ENCODE data around the gene KRTAP4-7.
"Not testable (repeated sequence)": the region's sequence is repeated elsewhere in the genome, so short reads cannot be mapped to it uniquely, and the experiment has no call there.

The KRTAP4-7 gene

GRCh38 chr17:41084100-41084856 lies at the start of gene KRTAP4-7:
KRTAP4-7 (plus strand) TSS chr17:41084150; CDS start chr17:41084207, 57 bp downstream.
- DNase-seq = not testable (repeated sequence)

DNA sequence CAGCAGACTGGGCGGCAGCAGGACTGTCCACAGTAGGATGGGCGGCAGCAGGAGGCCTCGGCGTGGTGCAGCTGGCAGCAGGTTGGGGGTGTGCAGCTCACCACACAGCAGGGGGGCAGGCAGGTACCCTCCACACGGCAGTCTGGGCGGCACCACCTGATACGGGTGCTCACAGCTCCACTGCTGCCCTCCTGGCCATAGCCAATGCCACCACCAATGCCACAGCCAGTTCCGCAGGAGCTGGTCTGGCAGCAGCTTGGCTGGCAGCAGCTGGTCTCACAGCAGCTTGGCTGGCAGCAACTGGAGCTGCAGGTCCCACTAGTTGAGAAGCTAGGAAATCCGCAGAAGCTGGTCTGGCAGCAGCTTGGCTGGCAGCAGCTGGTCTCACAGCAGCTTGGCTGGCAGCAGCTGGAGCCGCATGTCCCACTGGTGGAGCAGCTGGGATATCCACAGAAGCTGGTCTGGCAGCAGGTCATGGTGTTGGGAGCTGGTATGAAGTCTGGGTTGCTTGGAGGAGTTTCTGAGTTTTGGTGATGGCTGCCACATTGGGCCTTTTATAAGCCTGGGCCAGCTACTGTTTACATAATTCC lies 49.5 kb upstream of the KRTAP4-7 start, which contains the start of gene KRTAP1-3:
TSS of gene KRTAP1-3 (minus strand) at position 529 of the 590 bp plus-strand sequence. CDS start at position 476, 53 bp downstream.
- DNase-seq = not testable (repeated sequence)

GRCh38 chr17:41037853-41038350 lies 46.0 kb upstream of the KRTAP4-7 start:
- DNase-seq = no peak

- DNase-seq = not testable (repeated sequence)
Measured at GRCh38 chr17:41040783-41041571, 43.0 kb upstream of the KRTAP4-7 start, which contains the start of gene KRTAP1-1. KRTAP1-1 (minus strand) TSS chr17:41041450; CDS start chr17:41041397, 53 bp downstream.

DNA sequence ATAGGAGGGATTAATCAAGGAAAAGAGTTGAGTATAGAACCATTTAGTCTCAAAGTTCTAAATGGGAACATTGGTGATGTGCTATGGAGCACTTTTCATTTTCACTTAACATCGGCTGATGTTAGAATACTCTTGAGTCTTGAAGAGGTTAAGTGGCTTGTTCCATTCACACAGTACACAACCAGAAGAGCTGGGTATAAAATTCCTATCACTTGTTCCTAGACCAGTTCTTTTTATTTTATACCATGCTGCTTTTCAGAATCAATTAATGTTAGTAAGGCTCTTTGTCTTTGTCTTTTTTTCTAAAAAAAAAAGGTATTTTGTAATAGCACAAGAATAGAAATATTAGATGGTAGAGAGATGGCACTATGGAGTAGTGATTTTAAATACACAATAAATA lies 41.0 kb upstream of the KRTAP4-7 start:
- no peak for DNase-seq

DNA sequence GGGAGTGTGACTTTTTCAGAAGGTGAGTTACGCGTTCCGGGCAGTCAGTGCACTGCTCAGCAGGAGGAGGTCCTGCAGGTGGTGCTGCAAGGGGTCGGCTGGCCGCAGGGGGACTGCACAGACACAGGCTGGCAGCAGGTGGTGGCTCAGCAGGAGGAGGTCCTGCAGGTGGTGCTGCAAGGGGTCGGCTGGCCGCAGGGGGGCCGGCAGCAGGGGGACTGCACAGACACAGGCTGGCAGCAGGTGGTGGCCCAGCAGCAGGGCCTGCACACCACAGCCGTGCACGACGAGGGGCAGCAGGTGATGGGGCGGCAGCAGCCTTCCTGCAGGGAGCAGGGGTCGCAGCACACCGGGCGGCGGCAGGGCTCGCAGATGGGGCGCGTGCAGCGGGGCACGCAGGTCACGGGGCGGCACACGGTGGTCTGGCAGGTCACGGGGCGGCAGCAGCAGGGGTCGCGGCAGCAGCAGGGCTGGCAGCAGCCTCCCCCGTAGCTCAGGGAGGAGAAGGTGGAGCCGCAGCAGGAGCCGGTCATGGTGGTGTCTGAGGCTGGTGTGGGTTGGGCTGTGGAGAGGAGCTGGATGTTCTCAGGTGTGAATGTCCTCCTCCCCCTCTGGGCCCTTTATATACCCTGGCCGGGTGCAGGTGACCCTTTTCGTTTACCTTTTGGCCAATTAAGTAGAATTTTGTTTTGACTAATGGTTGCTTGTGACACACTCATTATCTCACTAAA lies 37.0 kb upstream of the KRTAP4-7 start, which contains the start of gene KRTAP2-1:
TSS of gene KRTAP2-1 (minus strand) at position 582 of the 731 bp plus-strand sequence. CDS start at position 533, 49 bp downstream.
- not testable (repeated sequence) for DNase-seq

- peak; percentile 92 for DNase-seq
Measured at GRCh38 chr17:41048441-41048840, 35.5 kb upstream of the KRTAP4-7 start.

DNA sequence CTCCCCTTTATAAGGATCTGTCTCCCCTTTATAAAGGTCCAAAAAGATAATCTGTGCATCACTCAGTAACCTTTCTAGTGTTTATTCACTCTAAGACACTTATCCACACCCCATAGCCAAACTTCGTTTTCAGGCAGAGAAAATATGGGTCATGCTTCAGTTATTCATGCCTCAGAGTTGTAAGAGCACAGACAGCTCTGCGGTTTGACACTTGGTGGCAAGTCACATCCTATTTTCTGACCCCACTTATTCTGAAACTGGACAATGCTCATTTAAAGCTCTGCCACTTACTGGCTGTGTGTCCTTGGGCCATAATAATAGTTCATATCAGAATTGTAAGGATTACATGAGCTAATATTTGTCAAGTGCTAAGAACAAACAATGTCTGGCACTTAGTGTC lies 34.8 kb upstream of the KRTAP4-7 start:
- no peak for DNase-seq

DNA sequence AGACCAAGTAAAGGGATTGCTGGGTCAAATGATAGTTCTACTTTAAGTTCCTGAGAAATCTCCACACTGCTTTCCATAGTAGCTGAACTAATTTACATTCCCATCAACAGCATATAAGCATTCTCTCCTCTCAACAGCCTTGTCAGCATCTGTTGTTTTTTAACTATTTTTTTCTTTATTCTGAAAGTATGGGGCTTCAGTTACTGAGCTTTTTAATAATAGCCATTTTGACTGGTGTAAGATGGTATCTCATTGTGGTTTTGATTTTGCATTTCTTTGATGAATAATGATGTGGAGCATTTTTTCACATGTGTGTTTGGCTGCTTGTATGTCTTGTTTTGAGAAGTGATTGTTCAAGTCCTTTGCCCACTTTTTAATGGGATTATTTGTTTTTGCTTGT lies 31.4 kb upstream of the KRTAP4-7 start:
- no peak for DNase-seq

GRCh38 chr17:41054025-41054424 lies 29.9 kb upstream of the KRTAP4-7 start:
- DNase-seq = no peak

DNA sequence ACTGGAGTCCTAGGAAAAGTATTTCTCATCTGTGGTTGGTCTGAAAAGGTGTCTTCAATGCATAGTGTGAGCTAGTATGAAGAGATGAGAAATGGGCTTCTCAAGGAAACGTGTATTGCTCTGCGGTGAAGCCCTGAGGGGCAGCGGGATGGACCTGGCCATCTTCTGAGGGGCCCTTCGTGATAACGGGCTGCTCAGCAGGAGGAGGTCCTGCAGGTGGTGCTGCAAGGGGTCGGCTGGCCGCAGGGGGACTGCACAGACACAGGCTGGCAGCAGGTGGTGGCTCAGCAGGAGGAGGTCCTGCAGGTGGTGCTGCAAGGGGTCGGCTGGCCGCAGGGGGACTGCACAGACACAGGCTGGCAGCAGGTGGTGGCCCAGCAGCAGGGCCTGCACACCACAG lies 29.4 kb upstream of the KRTAP4-7 start:
- not testable (repeated sequence) for DNase-seq

GRCh38 chr17:41055130-41055529 lies 28.8 kb upstream of the KRTAP4-7 start, which contains the start of gene KRTAP2-2:
KRTAP2-2 (minus strand) TSS chr17:41055230; CDS start chr17:41055211, 19 bp downstream.
- not testable (repeated sequence) for DNase-seq

DNA sequence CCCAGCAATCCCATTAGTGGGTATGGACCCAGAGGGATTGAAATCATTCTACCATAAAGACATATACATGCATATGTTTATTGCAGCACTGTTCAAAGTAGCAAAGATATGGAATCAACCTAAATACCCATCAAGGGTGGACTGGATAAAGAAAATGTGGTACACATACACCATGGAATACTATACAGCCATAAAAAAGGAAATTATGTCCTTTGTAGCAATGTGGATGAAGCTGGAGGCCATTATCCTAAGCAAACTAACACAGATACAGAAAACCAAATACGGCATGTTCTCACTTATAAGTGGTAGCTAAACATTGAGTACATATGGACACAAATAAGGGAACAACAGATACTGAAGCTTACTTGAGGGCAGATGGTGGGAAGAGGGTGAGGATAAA lies 26.4 kb upstream of the KRTAP4-7 start:
- DNase-seq = no peak

GRCh38 chr17:41058741-41059140 lies 25.2 kb upstream of the KRTAP4-7 start:
- DNase-seq = no peak

DNA sequence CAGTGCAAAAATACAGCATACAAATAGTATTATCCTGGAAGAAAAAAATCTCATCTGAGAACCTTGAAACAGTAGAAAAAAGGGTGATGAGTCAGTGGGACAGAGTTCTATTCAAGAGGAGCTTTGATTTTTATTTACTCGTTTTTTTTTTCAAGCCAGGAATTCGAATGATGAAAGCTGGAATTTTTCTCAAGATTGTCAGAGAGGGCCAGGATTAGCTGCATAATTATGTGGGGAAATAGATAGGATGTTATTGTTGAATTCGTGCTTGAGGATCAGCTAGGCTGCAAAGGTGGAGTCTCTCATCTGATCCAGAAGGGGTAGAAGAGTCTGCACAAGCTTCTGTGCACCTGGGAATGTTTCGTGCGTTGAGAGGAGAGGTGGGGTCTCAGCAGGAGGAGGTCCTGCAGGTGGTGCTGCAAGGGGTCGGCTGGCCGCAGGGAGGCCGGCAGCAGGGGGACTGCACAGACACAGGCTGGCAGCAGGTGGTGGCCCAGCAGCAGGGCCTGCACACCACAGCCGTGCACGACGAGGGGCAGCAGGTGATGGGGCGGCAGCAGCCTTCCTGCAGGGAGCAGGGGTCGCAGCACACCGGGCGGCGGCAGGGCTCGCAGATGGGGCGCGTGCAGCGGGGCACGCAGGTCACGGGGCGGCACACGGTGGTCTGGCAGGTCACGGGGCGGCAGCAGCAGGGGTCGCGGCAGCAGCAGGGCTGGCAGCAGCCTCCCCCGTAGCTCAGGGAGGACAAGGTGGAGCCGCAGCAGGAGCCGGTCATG lies 24.5 kb upstream of the KRTAP4-7 start:
- peak; percentile 63 for DNase-seq

DNA sequence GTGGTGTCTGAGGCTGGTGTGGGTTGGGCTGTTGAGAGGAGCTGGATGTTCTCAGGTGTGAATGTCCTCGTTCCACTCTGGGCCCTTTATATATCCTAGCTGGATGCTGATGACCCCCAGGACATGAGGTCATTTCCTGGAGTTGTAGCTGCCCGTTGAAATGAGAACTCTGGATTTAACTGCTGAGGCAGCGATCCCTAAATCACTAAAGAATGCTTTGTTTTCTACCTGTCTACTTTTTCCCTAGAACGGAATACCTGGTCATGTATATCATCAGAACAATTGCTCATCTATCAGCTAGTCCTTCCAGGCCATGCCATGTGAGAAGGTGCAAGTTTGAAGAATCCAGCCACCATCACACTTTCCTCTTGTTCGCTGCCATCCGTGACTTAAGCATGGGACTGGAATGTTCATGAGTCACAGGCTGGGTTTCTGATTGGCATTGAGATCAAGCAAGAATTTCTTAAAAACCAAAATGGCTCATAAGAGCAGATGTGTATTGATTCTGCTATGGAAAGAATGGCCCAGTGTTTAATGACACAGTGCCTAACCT lies 23.8 kb upstream of the KRTAP4-7 start, which contains the start of gene KRTAP2-3:
TSS of gene KRTAP2-3 (minus strand) at position 63 of the 553 bp plus-strand sequence. CDS start 64 bp downstream, outside the sequence.
- peak; percentile 93 for DNase-seq

DNA sequence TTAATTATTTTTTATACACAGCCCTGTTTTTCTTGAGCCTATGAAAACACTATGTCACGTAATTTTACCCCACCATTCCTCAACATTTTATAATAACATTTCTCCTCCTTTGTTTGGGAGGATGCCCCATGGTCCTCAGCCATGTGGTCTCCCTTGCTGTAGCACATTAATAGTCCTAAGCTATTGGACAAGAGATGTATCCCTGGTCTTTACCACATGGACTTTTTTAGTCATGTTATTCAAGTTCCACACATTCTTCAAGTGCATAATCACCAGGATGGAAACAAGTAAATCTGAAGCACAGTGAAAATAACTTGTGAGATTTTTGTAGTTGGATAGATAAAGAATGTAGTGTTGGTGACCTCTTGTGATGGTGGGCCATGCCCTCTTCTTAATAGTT lies 22.0 kb upstream of the KRTAP4-7 start:
- no peak for DNase-seq

DNA sequence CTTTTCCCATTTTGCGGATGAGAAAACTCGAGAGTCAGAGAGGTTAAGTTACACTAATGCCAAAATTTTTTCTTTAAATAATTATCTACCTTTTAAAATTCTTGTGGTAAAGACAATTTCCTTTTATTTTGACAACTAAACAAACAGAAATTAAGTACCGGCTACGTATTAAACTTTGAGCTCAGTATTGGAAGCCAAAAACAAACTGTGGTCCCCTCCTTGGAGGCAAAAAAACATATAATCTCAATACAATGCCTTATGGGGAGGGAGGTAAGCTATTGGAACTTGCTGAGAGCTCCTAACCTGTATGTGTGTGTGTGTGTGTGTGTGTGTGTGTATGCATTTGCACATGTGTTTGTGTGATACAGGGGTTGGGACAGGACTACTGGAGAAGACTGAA lies 20.5 kb upstream of the KRTAP4-7 start:
- no peak for DNase-seq

DNA sequence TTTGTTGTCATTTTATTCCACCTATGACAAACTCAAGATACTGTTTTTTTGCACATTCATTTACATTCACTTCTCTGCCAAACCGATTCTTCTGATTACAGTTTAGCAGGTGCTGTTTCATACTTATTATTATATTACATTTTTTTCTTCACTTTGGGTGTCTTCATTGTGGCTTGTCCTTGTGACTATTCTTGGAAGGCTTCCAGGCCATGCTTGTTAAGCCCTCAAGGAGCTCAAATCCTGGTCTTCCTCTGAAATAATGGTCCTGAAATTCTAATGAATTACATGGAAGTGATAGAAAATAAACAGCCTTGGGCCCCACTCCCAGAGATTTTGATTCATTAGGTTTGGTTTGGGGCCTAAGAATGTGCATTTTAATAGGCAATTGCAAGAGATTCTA lies 19.6 kb upstream of the KRTAP4-7 start:
- DNase-seq = no peak

- DNase-seq = not testable (repeated sequence)
Measured at GRCh38 chr17:41065016-41065689, 18.8 kb upstream of the KRTAP4-7 start.
